GM19035 (cell line): ENCODE data around the gene DRAM1.
"Not testable (repeated sequence)": the region's sequence is repeated elsewhere in the genome, so short reads cannot be mapped to it uniquely, and the experiment has no call there.

Experiments used
- ATAC-seq: cut with Tn5 transposase; IDR thresholded peaks from one replicate; pipeline ENCODE4 v1.9.1; 2021; ENCODE audit not compliant: unreplicated experiment

Gene DRAM1

DNA sequence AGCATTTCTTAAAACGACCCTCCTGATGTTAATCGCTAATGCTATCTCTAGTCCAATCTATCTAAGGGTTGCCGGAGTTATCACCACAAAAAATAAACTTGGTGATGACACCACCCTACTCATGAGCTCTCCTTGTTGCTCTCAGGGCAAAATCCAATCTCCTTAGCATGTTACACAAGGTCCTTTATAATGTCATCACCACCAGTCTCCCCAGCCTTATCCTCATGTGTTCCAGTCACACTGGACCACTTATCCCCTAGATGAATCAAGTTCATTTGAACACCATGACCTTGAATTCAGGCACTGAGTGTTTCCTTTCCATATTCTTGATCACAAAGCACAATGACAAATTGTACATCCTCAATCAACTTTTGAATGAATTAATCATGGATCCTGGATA is 19.0 kb upstream of the DRAM1 start:
- no peak for ATAC-seq

DNA sequence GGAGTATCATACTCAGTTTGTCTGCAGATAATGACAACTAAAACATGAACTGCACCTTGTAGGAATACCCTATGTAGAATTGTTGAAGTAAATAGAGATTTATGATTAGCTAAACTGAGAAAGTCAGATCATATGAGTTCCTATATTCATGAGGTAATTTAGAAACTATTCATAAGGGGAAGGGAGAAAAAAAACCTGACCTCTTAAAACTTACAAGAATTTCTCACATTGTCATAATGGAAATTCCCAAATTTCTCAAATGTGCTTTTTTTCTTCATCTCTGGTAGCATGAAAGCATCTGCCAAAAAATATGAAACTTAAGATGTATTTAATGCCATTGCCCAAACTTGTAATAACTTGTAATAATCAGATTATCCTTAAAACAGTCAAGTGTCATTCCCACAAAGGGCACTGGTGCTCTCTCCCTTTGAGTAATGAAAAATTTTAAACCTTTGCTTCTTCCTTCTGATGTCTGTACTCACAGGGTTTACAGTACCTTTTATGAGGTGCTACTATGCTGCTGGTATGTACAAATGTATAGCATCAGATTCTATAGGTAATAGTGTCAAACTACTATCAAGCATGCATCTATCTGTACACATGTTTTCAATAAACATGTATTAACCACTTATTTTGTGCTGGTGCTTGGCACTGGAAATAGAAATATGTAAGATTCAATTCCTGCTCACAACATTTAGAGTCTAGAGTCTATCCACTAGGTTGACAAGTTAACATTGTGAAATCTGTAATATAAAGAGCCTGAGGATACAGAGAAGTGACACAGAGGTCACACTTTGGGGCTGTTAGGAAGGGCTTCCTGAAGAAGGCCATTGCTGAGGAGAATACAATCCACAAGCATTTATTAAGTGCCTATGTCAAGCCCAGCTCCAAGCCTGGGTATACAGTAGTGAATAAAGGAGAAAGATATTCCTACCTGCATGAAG is 17.4 kb upstream of the DRAM1 start:
- peak; percentile 54 for ATAC-seq

DNA sequence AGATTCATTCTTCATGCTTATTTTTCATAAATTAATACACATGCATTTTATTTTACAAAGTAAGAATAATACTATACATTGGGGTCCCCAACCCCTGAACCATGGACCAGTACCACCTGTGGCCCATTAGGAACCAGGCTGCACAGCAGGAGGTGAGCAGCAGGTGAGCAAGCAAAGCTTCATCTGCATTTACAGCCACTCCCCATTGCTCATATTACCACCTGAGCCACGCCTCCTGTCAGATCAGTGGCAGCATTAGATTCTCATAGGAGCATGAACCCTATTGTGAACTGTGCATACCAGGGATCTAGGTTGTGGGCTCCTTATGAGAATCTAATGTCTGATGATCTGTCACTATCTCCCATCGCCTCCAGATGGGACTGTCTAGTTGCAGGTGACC is 15.7 kb upstream of the DRAM1 start:
- not testable (repeated sequence) for ATAC-seq

DNA sequence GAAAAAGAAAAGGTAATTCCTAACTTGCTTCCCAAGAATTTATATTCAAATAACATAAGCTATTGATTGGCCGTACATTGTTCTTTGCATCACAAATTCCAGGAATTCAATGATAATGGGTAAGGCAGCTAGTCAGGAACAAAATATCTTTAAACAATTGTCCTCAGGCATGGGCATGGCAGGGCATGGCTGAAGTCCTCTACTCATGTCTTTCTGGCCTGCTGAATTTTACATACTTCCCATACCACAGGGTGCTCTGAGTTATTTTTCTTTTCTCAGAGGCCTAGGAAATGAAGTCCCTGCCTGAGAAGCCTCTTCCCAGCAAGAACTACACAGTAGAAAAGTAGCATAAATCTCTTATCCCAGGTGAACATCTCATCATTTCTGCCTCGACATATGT is 15.1 kb upstream of the DRAM1 start:
- no peak for ATAC-seq

DNA sequence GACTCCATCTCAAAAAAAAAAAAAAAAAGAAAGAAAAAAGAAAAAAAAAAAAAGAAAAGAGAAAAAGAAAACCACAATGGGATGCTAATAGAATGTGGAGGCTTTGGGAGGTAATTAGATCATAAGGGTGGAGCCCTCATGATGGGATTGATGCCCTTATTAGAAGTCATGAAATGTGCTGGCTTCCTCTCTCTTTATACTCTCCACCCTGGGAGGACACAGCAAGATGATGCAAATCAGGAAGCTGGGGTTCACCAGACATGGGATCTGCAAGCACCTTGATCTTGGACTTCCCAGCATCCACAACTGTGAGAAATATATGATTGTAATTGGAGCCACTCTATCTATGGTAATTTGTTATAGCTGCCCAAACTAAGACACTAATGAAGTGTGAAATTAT is 13.4 kb upstream of the DRAM1 start:
- no peak for ATAC-seq

DNA sequence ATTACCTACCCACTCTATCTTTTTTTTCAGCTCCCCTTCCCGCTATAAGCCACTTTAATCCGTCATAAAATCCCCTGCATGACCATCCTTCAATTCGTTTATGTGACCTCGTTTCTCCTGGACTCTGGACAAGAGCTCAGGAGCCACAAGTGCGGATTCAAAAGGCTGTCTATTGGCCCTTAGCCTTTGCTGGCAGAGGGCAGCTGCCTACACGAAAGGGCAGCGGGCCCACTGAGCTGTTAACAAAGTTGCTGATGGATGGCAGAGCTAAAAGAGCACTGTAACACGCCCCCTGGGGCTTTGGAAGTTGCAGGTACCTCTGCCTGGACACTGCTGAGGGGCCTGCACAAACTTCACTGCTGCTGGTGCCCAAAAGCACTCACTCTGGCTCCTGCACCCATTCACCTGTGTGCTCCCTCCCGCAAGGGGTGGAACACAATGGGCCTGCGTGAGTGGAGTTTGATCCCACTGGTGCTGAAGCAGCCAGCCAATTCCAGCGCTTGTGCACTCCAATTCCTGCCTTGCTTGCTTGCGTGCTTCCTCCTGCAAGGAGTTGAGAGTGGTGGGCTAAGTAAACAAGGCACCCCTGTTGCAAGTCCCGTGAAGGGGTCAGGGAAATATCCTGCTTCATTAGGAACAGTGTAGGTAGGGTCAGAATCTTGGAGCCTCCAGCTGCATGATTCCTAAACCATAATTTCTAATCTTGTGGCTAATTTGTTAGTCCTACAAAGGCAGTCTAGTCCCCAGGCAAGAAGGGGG is 10.6 kb upstream of the DRAM1 start:
- ATAC-seq = no peak

DNA sequence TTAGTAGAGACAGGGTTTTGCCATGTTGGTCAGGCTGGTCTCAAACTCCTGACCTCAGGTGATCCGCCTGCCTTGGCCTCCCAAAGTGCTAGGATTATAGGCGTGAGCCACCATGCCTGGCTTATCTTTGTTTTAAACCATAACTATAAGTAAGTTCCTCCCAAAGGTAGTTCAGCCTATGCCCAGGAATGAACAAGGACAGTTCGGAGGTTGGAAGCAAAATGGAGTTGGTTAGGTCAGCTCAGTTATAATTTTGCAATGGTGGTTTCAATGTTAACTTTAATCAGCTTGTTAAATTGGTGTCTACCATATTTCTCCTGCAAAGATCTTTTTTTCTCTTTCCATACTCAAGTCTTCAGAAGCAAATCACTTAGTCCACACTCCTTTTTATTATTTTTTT is 9.8 kb upstream of the DRAM1 start:
- not testable (repeated sequence) for ATAC-seq

DNA sequence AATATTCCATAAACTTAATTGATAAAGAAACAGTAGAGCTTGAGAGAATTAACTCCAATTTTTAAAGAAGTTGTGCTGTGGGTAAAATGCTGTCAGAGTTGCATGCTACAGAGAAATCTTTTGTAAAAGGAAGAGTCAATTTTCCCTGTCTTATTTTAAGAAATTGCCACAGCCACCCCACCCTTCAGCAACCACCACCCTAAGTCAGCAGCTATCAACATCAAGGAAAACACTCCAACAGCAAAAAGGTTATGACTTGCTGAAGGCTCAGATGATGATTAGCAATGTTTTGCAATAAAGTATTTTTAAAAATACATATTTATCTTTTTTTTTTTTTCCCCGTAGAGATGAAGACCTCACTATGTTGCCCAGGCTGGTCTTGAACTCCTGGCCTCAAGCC is 6.5 kb upstream of the DRAM1 start:
- ATAC-seq = no peak

DNA sequence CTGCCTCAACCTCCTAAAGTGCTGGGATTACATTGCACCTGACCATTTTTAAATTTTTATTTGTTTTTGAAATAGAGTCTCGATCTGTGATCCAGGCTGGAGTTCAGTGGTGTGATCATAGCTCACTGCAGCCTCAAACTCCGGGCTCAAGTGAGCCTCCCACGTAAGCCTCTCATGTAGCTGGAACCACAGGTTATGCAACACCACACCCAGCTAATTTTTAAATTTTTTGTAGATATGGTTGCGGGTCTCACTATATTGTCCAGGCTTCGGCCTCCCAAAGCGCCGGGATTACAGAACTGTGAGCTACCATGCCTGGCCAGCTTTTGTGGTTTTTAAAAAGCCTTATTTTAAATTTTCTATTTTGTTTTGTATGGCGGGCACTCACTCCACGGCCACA is 2.2 kb upstream of the DRAM1 start:
- ATAC-seq = no peak

DNA sequence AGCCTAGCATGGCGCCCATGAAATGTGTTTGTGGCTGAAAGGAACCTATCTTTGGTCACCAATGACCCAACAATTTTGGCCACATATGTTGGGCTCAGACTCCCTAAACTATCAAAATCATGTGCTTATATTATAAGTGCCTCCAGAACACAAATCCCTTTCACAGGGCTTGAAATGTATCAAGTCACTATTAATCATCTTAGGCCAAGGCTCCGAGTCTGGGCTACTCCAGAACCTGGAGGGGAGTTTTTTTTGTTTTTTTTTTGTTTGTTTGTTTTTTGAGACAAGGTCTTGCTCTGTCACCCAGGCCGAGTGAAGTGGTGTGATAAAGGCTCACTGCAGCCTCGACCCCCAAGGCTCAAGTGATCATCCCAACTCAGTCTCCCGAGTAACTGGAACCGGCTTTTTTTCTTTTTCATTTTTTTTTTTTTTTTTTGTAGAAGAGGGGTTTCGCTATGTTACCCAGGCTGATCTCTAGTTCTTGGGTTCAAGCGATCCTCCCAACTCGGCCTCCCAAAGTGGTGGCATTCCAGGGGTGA is 989 bp upstream of the DRAM1 start:
- no peak for ATAC-seq

DNA sequence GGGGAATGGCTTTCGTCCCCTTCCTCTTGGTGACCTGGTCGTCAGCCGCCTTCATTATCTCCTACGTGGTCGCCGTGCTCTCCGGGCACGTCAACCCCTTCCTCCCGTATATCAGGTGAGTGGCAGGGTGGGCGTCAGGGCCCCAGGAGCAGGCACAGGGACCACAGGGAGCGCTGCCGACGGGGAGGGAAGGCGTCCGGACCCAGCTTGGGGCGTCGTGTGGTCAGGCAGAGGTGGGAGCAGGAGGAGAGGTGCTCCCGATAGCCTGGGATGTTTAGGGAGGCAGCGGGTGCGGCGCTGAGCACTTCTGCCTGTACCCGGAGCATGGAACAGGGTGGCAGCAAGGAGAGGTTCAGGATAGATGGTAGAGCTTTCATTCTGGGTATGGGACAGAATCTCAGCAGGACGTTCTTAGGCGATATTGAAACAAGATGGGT is 444 bp downstream of the DRAM1 start:
- peak; percentile 22 for ATAC-seq

DNA sequence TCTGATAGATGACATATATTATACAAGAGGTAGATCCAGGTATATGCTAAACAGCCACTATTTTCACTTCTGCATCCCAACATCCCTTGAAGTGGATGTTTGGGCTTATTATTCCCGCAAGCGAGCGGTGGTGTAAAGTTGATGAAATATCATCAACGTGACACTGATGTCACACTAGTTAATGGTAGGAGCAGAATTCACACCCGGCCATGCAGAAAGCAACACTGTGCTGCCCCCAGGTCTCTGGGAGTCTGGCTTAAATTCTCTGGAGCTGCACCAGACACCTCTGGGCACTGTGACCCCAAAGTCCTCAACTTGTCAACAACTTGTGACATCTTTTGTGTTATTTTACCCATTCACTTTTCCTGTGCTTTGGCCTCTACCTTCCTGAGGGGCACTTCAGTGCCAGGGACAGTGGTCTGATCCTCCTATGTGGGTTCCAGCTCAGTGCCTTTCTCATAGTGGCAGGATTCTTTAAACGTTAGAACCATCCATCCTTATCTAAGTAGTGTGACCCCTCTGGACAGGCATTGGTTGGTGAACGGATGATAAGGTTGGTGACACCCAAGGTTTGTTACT is 952 bp downstream of the DRAM1 start:
- ATAC-seq = peak; percentile 4

DNA sequence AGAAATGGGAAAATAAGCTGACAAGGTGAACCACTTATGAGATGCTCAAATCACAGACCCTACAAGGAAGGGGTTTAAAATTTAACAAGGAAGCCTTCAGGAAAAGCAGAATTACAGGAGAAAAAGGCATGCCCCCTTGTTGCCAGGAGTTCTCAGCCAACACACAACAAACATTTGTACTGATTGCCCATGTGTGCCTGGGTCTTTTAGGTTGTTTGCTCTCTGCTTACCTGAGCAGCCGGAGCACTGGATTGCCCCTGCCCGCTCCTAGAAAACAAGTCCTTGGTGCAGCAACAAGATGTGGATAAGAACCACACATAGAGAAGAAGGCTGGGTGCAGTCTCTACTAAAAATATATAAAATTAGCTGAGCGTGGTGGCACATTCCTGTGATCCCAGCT is 3.4 kb downstream of the DRAM1 start:
- no peak for ATAC-seq

DNA sequence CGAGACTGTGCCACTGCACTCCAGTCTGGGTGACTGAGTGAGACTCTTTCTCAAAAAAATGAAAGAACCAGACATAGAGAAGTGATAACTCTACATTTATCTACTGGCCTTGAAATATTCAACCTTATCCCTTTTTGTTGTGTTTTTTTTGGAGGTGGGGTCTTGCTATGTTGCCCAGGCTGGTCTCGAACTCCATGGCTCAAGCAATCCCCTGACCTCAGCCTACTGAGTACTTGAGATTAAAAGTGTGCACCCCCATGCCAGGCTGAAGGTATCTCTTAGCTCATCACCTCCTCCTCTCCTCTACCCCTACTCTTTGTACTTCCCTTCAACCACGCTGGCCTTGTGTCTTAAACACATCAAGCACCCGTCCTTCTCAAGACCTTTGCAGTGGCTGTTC is 3.8 kb downstream of the DRAM1 start:
- no peak for ATAC-seq

DNA sequence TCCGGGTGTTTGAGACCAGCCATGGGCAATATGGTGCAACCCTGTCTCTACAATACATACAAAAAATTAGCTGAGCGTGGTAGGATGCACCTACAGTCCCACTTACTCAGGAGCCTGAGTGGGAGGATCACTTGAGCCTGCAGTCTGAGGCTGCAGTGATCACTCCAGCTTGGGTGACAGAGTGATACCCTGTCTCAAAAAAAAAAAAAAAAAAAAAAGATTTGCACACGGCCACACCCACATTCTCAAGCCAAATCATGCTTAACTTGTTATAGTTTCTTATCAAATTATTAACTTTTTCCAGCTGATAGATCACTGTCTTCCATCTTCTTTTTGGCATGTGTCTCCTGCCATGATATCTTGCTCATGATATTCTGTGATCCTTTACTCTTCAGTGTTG is 6.8 kb downstream of the DRAM1 start:
- ATAC-seq = no peak

DNA sequence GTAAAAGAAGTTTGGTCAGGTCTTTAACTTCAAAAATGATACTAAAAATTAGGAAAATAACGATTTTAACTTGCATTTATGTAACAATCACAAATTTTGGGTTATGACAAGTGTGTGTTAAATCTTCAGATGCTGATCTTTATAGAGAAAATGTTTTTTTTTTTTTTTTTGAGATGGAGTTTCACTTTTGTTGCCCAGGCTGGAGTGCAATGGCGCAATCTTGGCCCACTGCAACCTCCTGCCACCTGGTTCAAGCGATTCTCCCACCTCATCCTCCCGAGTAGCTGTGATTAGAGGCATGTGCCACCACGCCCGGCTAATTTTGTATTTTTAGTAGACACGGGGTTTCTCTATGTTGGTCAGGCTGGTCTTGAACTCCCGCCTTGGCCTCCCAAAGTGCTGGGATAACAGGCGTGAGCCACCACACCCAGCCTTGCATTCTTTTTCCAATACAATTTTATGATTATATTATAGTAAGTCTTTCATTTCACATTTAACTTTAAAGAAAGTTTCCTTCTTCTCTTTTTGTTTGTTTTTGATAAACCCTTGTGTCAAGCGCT is 7.5 kb downstream of the DRAM1 start:
- not testable (repeated sequence) for ATAC-seq

DNA sequence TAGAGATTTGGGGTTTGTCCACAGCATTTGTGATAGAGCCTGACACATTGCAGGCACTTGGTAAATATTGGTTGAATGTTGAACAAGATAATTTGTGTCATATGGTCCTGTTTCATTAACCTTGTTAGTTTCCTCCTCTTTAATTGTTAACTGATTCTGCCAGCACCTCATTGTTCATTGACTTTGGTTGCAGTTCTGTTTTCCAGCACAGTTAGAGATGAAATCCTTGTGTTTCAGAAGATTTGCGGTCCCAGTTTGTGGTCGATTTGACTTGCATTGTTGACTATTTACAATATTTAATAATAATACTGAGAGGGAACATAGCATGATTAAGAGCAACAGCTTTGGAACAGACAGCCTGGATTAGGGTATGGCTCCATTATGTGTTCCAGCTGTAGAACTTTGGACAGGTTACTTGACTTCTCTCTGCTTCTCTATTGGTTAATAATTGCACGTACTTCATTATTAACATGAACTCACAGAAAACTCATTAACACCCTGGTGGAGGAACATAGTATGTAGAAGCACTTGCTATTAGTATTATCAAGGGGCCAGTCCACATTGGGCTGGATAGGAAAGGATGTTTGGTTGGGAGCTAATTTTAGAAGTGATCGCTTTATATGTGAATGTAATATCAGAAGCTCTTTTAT is 8.7 kb downstream of the DRAM1 start:
- no peak for ATAC-seq

DNA sequence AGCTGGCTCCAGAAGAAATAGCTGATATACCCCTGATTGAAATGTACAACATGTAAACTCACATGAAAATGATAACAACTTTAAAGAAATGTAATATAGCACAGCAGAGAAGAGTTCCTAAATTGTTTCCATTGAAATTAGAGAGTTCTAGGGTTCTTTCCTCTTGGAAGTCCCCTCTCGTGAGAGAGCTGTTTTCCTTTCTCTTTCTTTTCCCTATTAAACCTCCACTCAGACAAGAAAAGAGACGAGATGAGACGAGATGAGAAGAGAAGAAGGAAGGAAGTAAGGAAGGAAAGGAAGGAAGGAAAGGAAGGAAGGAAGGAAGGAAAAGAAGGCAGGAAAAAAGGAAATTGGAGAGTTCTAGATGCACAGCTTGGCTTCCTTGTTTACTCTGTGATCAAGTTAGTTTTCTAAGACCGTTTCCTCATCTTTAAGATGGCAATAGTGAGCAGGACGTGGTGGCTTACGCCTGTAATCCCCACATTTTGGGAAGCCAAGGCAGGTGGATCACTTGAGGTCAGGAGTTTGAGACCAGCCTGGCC is 11.9 kb downstream of the DRAM1 start:
- no peak for ATAC-seq

DNA sequence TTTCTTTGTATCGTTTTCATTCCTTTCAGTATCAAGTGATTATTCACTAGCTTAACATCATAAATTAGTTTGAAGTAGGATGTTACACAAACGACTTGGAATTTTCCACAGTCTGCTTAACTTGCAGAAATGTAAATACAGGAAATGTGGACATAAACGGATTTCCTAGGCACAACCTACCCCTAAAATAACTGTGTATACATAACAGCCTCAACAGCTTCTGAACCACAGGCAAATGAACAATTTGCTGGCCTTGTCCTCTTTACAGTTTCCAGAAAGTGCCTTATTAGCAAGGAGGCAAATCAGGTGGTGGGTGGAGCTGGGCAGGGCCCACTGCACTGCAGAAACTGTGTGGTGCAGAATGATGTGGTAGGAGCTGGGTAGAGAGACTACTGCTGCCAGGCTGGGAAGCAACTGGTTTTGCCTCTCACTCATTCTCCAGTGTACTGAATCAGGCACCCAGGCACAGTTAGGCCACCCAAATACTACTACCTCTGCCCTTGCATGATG is 14.1 kb downstream of the DRAM1 start:
- peak; percentile 86 for ATAC-seq

DNA sequence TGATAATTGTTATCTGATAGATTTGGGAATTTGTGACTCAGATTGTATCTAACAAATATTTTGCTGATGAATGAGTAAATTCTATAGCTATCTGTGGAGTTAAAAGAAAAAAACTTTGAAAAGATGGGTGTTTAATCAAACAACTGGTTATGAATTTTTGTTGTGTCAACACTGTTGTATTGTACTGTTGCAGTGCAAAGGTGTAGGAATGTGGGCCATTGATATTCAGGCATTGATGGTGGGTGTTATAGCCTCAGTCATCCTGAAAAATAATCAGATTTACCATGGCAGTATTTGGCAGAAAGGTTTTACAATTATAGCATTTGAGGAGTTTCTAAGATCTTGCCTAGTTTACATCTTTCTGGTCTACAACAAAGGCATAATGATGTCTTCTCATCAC is 15.4 kb downstream of the DRAM1 start:
- ATAC-seq = no peak
